ENCODE measurements around the gene PHACTR4.

DNA sequence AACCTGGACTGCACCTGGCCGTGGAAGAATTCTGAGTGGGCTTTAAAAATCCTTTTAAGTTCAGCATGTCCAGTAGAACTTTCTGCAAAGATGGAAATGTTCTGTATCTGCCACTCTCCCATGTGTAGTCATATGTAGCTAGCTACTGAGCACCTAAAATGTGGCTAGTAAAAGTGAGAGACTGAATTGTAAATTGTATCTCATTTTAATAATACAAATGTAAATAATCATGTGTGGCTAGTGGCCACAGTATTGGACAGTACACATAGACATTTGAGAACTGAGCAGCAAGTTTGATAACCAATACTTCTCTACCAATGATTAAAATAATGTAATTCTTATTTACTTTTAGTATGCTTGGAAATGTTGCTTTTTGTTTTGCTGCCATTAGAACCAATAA lies 57.3 kb downstream of the PHACTR4 start:
- TF ChIP-seq, protein P1, sequence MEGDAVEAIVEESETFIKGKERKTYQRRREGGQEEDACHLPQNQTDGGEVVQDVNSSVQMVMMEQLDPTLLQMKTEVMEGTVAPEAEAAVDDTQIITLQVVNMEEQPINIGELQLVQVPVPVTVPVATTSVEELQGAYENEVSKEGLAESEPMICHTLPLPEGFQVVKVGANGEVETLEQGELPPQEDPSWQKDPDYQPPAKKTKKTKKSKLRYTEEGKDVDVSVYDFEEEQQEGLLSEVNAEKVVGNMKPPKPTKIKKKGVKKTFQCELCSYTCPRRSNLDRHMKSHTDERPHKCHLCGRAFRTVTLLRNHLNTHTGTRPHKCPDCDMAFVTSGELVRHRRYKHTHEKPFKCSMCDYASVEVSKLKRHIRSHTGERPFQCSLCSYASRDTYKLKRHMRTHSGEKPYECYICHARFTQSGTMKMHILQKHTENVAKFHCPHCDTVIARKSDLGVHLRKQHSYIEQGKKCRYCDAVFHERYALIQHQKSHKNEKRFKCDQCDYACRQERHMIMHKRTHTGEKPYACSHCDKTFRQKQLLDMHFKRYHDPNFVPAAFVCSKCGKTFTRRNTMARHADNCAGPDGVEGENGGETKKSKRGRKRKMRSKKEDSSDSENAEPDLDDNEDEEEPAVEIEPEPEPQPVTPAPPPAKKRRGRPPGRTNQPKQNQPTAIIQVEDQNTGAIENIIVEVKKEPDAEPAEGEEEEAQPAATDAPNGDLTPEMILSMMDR (conservative IDR thresholded peaks at IDR 0.05; ENCODE audit: low read depth in 2 of 2): no peak
- TF ChIP-seq EZH2 (IDR thresholded peaks at IDR 0.05; ENCODE audit: low read depth, unreplicated experiment) (no peak), EZH2phosphoT487 (IDR thresholded peaks at IDR 0.05; ENCODE audit: unreplicated experiment) (no peak), ZNF331 (CRISPR knock-in tag; IDR thresholded peaks at IDR 0.05; ENCODE audit: low read depth) (no peak), POLR2AphosphoS5 (IDR thresholded peaks at IDR 0.05; ENCODE audit: low read depth) (no peak), ZNF114 (CRISPR knock-in tag; IDR thresholded peaks at IDR 0.05) (no peak), JUNB (IDR thresholded peaks at IDR 0.05; ENCODE audit: unreplicated experiment) (no peak), CREB1 (CRISPR knock-in tag; IDR thresholded peaks at IDR 0.05; ENCODE audit: low read depth) (no peak)
- TF ChIP-seq, protein P2, sequence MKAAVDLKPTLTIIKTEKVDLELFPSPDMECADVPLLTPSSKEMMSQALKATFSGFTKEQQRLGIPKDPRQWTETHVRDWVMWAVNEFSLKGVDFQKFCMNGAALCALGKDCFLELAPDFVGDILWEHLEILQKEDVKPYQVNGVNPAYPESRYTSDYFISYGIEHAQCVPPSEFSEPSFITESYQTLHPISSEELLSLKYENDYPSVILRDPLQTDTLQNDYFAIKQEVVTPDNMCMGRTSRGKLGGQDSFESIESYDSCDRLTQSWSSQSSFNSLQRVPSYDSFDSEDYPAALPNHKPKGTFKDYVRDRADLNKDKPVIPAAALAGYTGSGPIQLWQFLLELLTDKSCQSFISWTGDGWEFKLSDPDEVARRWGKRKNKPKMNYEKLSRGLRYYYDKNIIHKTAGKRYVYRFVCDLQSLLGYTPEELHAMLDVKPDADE (IDR thresholded peaks at IDR 0.05): no peak
- TF ChIP-seq, protein P3, sequence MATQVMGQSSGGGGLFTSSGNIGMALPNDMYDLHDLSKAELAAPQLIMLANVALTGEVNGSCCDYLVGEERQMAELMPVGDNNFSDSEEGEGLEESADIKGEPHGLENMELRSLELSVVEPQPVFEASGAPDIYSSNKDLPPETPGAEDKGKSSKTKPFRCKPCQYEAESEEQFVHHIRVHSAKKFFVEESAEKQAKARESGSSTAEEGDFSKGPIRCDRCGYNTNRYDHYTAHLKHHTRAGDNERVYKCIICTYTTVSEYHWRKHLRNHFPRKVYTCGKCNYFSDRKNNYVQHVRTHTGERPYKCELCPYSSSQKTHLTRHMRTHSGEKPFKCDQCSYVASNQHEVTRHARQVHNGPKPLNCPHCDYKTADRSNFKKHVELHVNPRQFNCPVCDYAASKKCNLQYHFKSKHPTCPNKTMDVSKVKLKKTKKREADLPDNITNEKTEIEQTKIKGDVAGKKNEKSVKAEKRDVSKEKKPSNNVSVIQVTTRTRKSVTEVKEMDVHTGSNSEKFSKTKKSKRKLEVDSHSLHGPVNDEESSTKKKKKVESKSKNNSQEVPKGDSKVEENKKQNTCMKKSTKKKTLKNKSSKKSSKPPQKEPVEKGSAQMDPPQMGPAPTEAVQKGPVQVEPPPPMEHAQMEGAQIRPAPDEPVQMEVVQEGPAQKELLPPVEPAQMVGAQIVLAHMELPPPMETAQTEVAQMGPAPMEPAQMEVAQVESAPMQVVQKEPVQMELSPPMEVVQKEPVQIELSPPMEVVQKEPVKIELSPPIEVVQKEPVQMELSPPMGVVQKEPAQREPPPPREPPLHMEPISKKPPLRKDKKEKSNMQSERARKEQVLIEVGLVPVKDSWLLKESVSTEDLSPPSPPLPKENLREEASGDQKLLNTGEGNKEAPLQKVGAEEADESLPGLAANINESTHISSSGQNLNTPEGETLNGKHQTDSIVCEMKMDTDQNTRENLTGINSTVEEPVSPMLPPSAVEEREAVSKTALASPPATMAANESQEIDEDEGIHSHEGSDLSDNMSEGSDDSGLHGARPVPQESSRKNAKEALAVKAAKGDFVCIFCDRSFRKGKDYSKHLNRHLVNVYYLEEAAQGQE (IDR thresholded peaks at IDR 0.05; ENCODE audit: unreplicated experiment): no peak

Data from GM23338 (cell line).